H1 (cell line): Measurements from ENCODE around the gene LRFN3. TPM values are rescaled to one million over a fixed set of nuclear protein-coding genes. Genes with fewer than 3 reads are reported as not detected.

Source experiments
- FOSL1 ChIP-seq: IDR thresholded peaks from 2 replicates; pipeline ENCODE4 v1.6.1; 2011; ENCODE audit warnings: mild to moderate bottlenecking, low read depth, low read length, moderate library complexity; ENCODE audit not compliant: insufficient read depth
- polyA plus RNA-seq, 7 experiments: library from polyadenylated mRNA; depleted of rRNA in 3 of 7; stranded (reverse) in 5 of 7; unstranded in 2 of 7; fragments of >200 nt in 5 of 7; fragments of 200-250 nt in 2 of 7; gene quantifications; 1 replicate in 5 of 7; 2 replicates in 1 of 7; 4 replicates in 1 of 7; pipeline versions ENCODE4 v1.2.1 to v1.2.3, GENCODE V29; 2011 to 2013; ENCODE audit warnings: missing spikeins in 2 of 7, mixed read lengths in 2 of 7
- total RNA-seq: library from RNA; stranded (reverse); fragmentation: NEBNext Ultra II Directional; extraction: Animal tissue kit (Norgen Biotek cat#: 25700); gene quantifications from 2 replicates; pipeline ENCODE4 v1.2.1, GENCODE V29; 2021

Gene LRFN3
- total and polyA plus RNA-seq, 2 of the 8 experiments (the other 6 are each of a cell fraction or from before 2014, with no cell fraction given): 4.6 to 16.8 TPM

DNA sequence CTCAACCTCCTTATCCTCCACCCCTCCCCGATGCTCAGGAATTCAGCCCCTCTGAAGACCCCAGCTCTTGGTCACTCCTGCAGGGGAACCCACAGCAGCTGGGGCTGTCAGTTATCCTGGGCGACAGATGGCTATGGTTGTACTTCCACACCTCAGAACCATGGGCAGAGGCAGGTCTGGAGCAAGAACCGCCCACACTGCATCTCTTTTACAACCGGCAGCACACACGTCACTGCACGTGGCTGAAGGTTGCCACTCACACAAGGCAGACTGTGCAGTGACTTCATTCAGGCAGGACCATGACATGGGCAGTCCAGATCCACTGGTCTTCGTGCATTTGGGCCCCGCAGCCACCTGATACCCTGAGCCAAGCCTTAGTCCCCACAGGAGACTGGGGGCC lies 37.3 kb downstream of the LRFN3 start (continued):
- TF ChIP-seq FOSL1: no peak
- TF ChIP-seq, all 59 proteins: peak for 0
